RWPE2 (cell line): ENCODE results near the gene FAM3B.

Source experiments
- ATAC-seq: fragments of 200-7000 bp; cut with Tn5 transposase; 3 replicates; pipeline ENCODE4 v1.9.1; 2021; ENCODE audit warnings: low read depth
- DNase-seq: peaks from one replicate; pipeline ENCODE4 v3.0.0-alpha.2; 2020; ENCODE audit warnings: low spot score
- H3K27ac ChIP-seq: fragments of 450-650 bp; 2 replicates; pipeline ENCODE4 v1.5.1; 2017; ENCODE audit warnings: mild to moderate bottlenecking; ENCODE audit not compliant: poor library complexity, severe bottlenecking
- H3K27me3 ChIP-seq: fragments of 250-450 bp; sonication (Bioruptor Pico); 2 replicates; pipeline ENCODE4 v1.5.1; 2021; ENCODE audit warnings: mild to moderate bottlenecking, moderate library complexity; ENCODE audit not compliant: insufficient read depth, poor library complexity, severe bottlenecking
- H3K36me3 ChIP-seq: fragments of 250-450 bp; sonication (Bioruptor Pico); 2 replicates; pipeline ENCODE4 v1.5.1; 2020; ENCODE audit warnings: low read depth, mild to moderate bottlenecking, moderate library complexity
- H3K4me1 ChIP-seq: fragments of 250-450 bp; sonication (Bioruptor Pico); 2 replicates; pipeline ENCODE4 v1.5.1; 2021; ENCODE audit warnings: mild to moderate bottlenecking, moderate library complexity; ENCODE audit not compliant: insufficient read depth, poor library complexity, severe bottlenecking
- H3K4me3 ChIP-seq: fragments of 250-450 bp; sonication (Bioruptor Pico); 2 replicates; pipeline ENCODE4 v1.5.1; 2021; ENCODE audit warnings: mild to moderate bottlenecking, moderate library complexity; ENCODE audit not compliant: severe bottlenecking
- H3K9me3 ChIP-seq: fragments of 250-450 bp; sonication (Bioruptor Pico); 2 replicates; pipeline ENCODE4 v1.5.1; 2021; ENCODE audit warnings: mild to moderate bottlenecking, moderate library complexity; ENCODE audit not compliant: severe bottlenecking
- CTCF ChIP-seq: fragments of 450-650 bp; IDR thresholded peaks from one replicate; pipeline ENCODE4 v1.5.1; 2017; ENCODE audit warnings: mild to moderate bottlenecking, moderate library complexity; ENCODE audit not compliant: poor library complexity, severe bottlenecking

FAM3B gene

GRCh38 chr21:41393876-41394465 is 77.4 kb downstream of the FAM3B start:
- H3K27me3 ChIP-seq: no peaks in the 10 kb centered on the region
- no peak overlapping the region for H3K4me3 ChIP-seq
- no peak overlapping the region for H3K27ac ChIP-seq
- TF ChIP-seq CTCF: no peak
- no peaks in the 10 kb centered on the region for H3K36me3 ChIP-seq
- H3K4me1 ChIP-seq: no peaks in the 10 kb centered on the region
- DNase-seq (no peak), ATAC-seq (no peak)
- no peaks in the 10 kb centered on the region for H3K9me3 ChIP-seq

- DNase-seq (no peak), ATAC-seq (peak; percentile 62; the same call in 2 of the 3 replicates)
- H3K9me3 ChIP-seq: no peaks in the 10 kb centered on the region
- H3K36me3 ChIP-seq: no peaks in the 10 kb centered on the region
- no peaks in the 10 kb centered on the region for H3K4me1 ChIP-seq
- H3K27me3 ChIP-seq: no peaks in the 10 kb centered on the region
- H3K27ac ChIP-seq: no peak overlapping the region
- no peak for TF ChIP-seq CTCF
- H3K4me3 ChIP-seq: no peak overlapping the region
These were observed 80.0 kb downstream of the FAM3B start for GRCh38 chr21:41396558-41397075.

GRCh38 chr21:41397471-41397891 is 80.9 kb downstream of the FAM3B start:
- Histone ChIP-seq H3K9me3 (no peaks in the 10 kb centered on the region), H3K4me1 (no peaks in the 10 kb centered on the region), H3K4me3 (no peak overlapping the region), H3K27me3 (no peaks in the 10 kb centered on the region), H3K27ac (no peak overlapping the region), H3K36me3 (no peaks in the 10 kb centered on the region)
- no peak for DNase-seq
- no peak for TF ChIP-seq CTCF
- no peak for ATAC-seq

GRCh38 chr21:41398251-41398650 is 81.7 kb downstream of the FAM3B start:
- no peaks in the 10 kb centered on the region for H3K4me1 ChIP-seq
- H3K9me3 ChIP-seq: no peaks in the 10 kb centered on the region
- no peaks in the 10 kb centered on the region for H3K36me3 ChIP-seq
- no peak overlapping the region for H3K4me3 ChIP-seq
- no peak for DNase-seq
- no peak for ATAC-seq
- TF ChIP-seq CTCF: no peak
- H3K27me3 ChIP-seq: no peaks in the 10 kb centered on the region
- no peak overlapping the region for H3K27ac ChIP-seq

- DNase-seq (no peak), ATAC-seq (no peak)
- no peak for TF ChIP-seq CTCF
- no peaks in the 10 kb centered on the region for H3K4me1 ChIP-seq
- no peaks in the 10 kb centered on the region for H3K27me3 ChIP-seq
- H3K4me3 ChIP-seq: no peak overlapping the region
- no peak overlapping the region for H3K27ac ChIP-seq
- no peaks in the 10 kb centered on the region for H3K36me3 ChIP-seq
- H3K9me3 ChIP-seq: no peaks in the 10 kb centered on the region
These were observed 82.2 kb downstream of the FAM3B start for GRCh38 chr21:41398831-41399230.
